ENCODE measurements around the gene TAF11L9.

DNA sequence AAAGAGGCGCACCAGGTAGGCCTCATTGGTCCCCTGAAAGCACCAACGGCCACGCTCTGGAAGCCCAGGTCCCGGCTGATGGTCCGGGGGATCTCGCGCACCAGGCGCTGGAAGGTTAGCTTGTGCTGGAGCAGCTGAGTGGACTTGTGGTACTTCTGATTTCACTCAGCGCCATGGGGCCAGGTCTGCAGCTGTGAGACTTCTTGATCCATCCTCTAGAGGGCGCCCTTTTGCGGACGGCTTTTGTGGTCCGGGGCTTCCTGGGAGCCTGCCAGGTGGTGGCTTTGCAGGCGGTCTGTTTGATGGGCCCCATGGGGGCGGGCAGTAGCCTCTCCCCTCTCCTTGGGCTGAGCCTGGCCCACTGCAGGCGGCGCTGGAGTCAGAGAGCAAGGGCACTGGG is 26.4 kb upstream of the TAF11L9 start:
- TF ChIP-seq, protein P1, sequence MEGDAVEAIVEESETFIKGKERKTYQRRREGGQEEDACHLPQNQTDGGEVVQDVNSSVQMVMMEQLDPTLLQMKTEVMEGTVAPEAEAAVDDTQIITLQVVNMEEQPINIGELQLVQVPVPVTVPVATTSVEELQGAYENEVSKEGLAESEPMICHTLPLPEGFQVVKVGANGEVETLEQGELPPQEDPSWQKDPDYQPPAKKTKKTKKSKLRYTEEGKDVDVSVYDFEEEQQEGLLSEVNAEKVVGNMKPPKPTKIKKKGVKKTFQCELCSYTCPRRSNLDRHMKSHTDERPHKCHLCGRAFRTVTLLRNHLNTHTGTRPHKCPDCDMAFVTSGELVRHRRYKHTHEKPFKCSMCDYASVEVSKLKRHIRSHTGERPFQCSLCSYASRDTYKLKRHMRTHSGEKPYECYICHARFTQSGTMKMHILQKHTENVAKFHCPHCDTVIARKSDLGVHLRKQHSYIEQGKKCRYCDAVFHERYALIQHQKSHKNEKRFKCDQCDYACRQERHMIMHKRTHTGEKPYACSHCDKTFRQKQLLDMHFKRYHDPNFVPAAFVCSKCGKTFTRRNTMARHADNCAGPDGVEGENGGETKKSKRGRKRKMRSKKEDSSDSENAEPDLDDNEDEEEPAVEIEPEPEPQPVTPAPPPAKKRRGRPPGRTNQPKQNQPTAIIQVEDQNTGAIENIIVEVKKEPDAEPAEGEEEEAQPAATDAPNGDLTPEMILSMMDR (IDR thresholded peaks at IDR 0.05; ENCODE audit: poor library complexity): no peak
- no peak for TF ChIP-seq EZH2 (IDR thresholded peaks at IDR 0.05; ENCODE audit: borderline replicate concordance)
